Stomach (tissue), 9 donors: Measurements from ENCODE around the gene SEPTIN2. TPM values are rescaled to one million over a fixed set of nuclear protein-coding genes. Genes with fewer than 3 reads are reported as not detected.
"Not testable (repeated sequence)": the region's sequence is repeated elsewhere in the genome, so short reads cannot be mapped to it uniquely, and the experiment has no call there.

Experiments
- DNase-seq, 2 donors: peaks; one replicate each; pipeline versions ENCODE4 v3.0.0 to v3.0.0-alpha.2; 2013 to 2019
- H3K27ac ChIP-seq, 5 donors: fragments of 200-600 bp in 4 of 5; sonication (generic) in 4 of 5; one replicate each; pipeline ENCODE4 v1.5.1; 2013 to 2019; ENCODE audit warnings: mild to moderate bottlenecking in 1 of 5, moderate library complexity in 1 of 5
- H3K27me3 ChIP-seq, 3 donors: fragments of 200-600 bp; sonication (generic); one replicate each; pipeline ENCODE4 v1.5.1; 2017 to 2019; ENCODE audit warnings: mixed run types in 1 of 3
- H3K36me3 ChIP-seq, 4 donors: fragments of 200-600 bp; sonication (generic); 1 replicate in 3 of 4; 2 replicates in 1 of 4; pipeline ENCODE4 v1.5.1; 2016 to 2019
- H3K4me1 ChIP-seq, 4 donors: fragments of 200-600 bp; sonication (generic); one replicate each; pipeline ENCODE4 v1.5.1; 2016 to 2019
- H3K4me3 ChIP-seq, 4 donors: fragments of 200-600 bp; sonication (generic) in 3 of 4; one replicate each; pipeline ENCODE4 v1.5.1; 2016 to 2019; ENCODE audit warnings: mild to moderate bottlenecking in 1 of 4
- H3K9me3 ChIP-seq, 4 donors: fragments of 200-600 bp; sonication (generic); one replicate each; pipeline ENCODE4 v1.5.1; 2016 to 2019
- EP300 ChIP-seq: sonication (generic); formaldehyde crosslinking; IDR thresholded peaks from one replicate; pipeline ENCODE4 v1.6.1; 2017; ENCODE audit warnings: antibody characterized with exemption
- POLR2A ChIP-seq, 4 donors: fragments of 450-650 bp; IDR thresholded peaks; one replicate each; pipeline ENCODE4 v1.6.1; 2016; ENCODE audit warnings: antibody characterized with exemption in 4 of 4, control low read depth in 2 of 4, mild to moderate bottlenecking in 1 of 4, moderate library complexity in 1 of 4
- POLR2AphosphoS5 ChIP-seq, 3 donors: sonication (generic); formaldehyde crosslinking; IDR thresholded peaks; one replicate each; pipeline ENCODE4 v1.6.1; 2016; ENCODE audit warnings: antibody characterized with exemption in 3 of 3
- WGBS, 5 donors: extraction: QIAGEN DNeasy Blood & Tissue Kit in 3 of 5; methylation state at CpG; one replicate each; pipeline versions ENCODE4 v1.1.5 to v1.1.7; 2013 to 2018; 5-methylcytosine and 5-hydroxymethylcytosine counted together
- intact Hi-C: fragments of 100-400 bp; cut with DNase I; formaldehyde crosslinking; loops from one replicate; pipeline ENCODE4 v1.15.1; 2023; ENCODE audit warnings: low total_unique reads
- polyA plus RNA-seq, 3 donors: library from polyadenylated mRNA; stranded (reverse); fragments of 200-250 nt; gene quantifications; one replicate each; pipeline ENCODE4 v1.2.3, GENCODE V29; 2013
- total RNA-seq, 5 donors: library from RNA; depleted of rRNA; stranded (reverse); fragments of >200 nt; gene quantifications; one replicate each; pipeline versions ENCODE4 v1.1.0 to v1.2.3, GENCODE V29; 2014 to 2016
- TF ChIP-seq, protein P1 (sequence below), 7 experiments: fragments of 450-650 bp in 4 of 7; fragments of 200-600 bp in 3 of 7; sonication (generic) in 3 of 7; IDR thresholded peaks; one replicate each; pipeline ENCODE4 v1.5.1; 2016 to 2019; ENCODE audit warnings: antibody characterized with exemption in 7 of 7, control low read depth in 2 of 7, mild to moderate bottlenecking in 1 of 7
- donor health status: healthy with polysubstance abuse.
- donor health status: Bipolar disorder and iron deficiency.
- donor health status: healthy.

The SEPTIN2 gene
- total and polyA plus RNA-seq, 8 donors = 88.7 to 603 (median 208) TPM

DNA sequence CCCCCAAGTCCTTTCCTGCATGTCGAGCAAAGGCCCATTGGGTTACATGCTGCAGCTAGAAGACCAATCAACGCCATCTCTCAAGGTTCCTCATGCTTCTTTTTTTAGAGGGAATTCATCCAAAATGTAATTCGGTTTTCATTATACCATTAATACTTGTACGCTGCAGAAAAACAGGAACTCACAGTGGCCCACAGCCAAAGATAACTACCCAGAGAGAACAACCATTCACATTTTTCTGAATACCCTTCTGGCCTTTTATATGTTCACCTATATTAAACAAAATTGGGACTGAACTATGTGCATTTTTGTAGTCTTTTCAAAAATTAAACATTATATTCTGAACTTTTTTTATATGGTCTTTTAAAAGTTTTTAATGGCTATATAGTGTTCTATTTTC lies 66.1 kb downstream of the SEPTIN2 start:
- WGBS, 5 donors = 49 to 62% (median 54%) methylated on average over 4 of the region's 4 CpGs
- DNase-seq = no peak
- Histone ChIP-seq H3K9me3 (no peaks in the 10 kb centered on the region), H3K27ac (no peak overlapping the region), H3K36me3 (peaks cover 0 to 20% (median 7%) of the 10 kb centered on the region in 4 donors), H3K4me3 (no peak overlapping the region), H3K4me1 (peaks cover 0 to 51% (median 20%) of the 10 kb centered on the region in 4 donors), H3K27me3 (no peaks in the 10 kb centered on the region)
- intact Hi-C loops = no loop called here
- TF ChIP-seq POLR2AphosphoS5 (IDR thresholded peaks at IDR 0.05) (no peak), EP300 (no peak), POLR2A (IDR thresholded peaks at IDR 0.05) (no peak)
- TF ChIP-seq, protein P1, sequence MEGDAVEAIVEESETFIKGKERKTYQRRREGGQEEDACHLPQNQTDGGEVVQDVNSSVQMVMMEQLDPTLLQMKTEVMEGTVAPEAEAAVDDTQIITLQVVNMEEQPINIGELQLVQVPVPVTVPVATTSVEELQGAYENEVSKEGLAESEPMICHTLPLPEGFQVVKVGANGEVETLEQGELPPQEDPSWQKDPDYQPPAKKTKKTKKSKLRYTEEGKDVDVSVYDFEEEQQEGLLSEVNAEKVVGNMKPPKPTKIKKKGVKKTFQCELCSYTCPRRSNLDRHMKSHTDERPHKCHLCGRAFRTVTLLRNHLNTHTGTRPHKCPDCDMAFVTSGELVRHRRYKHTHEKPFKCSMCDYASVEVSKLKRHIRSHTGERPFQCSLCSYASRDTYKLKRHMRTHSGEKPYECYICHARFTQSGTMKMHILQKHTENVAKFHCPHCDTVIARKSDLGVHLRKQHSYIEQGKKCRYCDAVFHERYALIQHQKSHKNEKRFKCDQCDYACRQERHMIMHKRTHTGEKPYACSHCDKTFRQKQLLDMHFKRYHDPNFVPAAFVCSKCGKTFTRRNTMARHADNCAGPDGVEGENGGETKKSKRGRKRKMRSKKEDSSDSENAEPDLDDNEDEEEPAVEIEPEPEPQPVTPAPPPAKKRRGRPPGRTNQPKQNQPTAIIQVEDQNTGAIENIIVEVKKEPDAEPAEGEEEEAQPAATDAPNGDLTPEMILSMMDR (IDR thresholded peaks at IDR 0.05) = no peak

DNA sequence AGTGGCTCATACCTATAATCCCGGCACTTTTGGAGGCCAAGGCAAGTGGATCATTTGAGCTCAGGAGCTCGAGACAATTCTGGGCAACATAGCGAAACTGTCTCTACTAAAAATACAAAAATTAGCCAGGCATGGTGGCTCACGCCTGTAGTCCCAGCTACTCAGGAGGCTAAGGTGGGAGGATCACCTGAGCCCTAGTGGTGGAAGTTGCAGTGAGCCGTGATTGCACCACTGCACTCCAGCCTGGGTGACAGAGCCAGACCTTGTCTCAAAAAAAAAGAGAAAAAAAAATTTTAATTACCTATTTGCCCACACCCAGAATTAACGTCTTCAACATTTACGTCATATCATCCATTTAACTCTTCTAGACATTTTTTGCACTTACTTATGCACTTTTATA lies 69.7 kb downstream of the SEPTIN2 start:
- Histone ChIP-seq H3K4me1 (peaks cover 0 to 19% (median 5%) of the 10 kb centered on the region in 4 donors), H3K36me3 (peaks cover 0 to 20% (median 7%) of the 10 kb centered on the region in 4 donors)
- H3K4me3 ChIP-seq, H3K27me3 ChIP-seq, DNase-seq, intact Hi-C loops, H3K27ac ChIP-seq, H3K9me3 ChIP-seq: not testable (repeated sequence)
- 90 to 97% (median 96%) methylated on average over 7 of the region's 7 CpGs for WGBS, 5 donors

DNA sequence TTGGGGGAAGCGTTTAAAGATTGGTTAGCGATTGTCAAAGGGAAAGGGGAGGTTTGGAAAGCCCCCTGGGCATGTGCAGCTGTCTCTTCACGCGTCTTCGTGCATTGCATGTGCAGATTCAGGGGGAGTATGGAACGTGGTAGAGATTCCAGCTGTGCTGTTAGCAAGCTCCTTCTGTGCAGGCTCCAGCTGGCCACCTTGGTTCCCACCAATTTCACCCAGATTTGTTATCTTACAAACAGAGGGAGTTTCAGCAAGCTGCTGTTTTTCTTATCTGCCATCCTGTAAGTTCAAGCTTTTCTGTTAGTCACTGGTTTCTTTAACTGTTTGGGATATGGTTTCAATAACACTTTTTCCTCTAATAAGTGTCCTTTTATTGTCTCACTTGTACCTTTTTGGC lies 70.8 kb downstream of the SEPTIN2 start:
- 63 to 85% (median 74%) methylated on average over 6 of the region's 6 CpGs for WGBS, 5 donors
- Histone ChIP-seq H3K27ac (no peak overlapping the region), H3K36me3 (peaks cover 0 to 16% (median 7%) of the 10 kb centered on the region in 4 donors), H3K4me3 (no peak overlapping the region), H3K9me3 (no peaks in the 10 kb centered on the region), H3K27me3 (no peaks in the 10 kb centered on the region), H3K4me1 (peaks cover 0 to 14% (median 2%) of the 10 kb centered on the region in 4 donors)
- DNase-seq = no peak
- TF ChIP-seq POLR2A (IDR thresholded peaks at IDR 0.05) = no peak
- TF ChIP-seq EP300 = no peak
- TF ChIP-seq, protein P1 (IDR thresholded peaks at IDR 0.05) = no peak
- no peak for TF ChIP-seq POLR2AphosphoS5 (IDR thresholded peaks at IDR 0.05)
- intact Hi-C loops = no loop called here

DNA sequence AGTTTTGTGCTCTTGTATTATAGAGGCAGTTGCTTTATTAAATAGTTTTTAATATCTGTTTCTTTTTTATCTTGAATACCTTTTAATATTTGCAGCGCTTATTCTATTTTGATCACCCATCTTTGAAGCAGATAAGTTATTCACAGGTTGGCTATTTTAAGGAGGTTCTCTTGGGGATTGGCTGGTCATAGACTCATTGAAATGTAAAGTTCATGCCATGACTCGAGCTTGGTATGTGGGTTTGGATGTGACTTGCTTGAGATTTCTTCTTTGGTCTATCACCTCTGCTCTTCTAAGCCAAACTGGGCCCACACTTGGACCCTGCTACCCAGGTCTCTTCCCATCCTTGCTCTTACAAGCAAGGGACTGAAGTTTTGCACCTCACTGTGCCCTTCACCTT lies 74.0 kb downstream of the SEPTIN2 start:
- DNase-seq = no peak
- no peak for TF ChIP-seq POLR2A (IDR thresholded peaks at IDR 0.05)
- TF ChIP-seq, protein P1 (IDR thresholded peaks at IDR 0.05) = no peak
- TF ChIP-seq EP300 = no peak
- no peak for TF ChIP-seq POLR2AphosphoS5 (IDR thresholded peaks at IDR 0.05)

More for the DNA sequence above, 74.0 kb downstream of the SEPTIN2 start:
- no peak overlapping the region for H3K4me3 ChIP-seq
- H3K4me1 ChIP-seq = peaks cover 0 to 21% (median 4%) of the 10 kb centered on the region in 4 donors
- peaks cover 0 to 1% (median 1%) of the 10 kb centered on the region in 4 donors for H3K36me3 ChIP-seq
- no peaks in the 10 kb centered on the region for H3K9me3 ChIP-seq
- no peaks in the 10 kb centered on the region for H3K27me3 ChIP-seq
- intact Hi-C loops = no loop called here
- WGBS, 5 donors = 71 to 87% (median 79%) methylated on average over 2 of the region's 2 CpGs
- no peak overlapping the region for H3K27ac ChIP-seq
